Measurements from ENCODE around the gene CSNK2A1.
A peak's percentile ranks its signal among the peaks of the same experiment; 100 is the strongest.

The CSNK2A1 gene

DNA sequence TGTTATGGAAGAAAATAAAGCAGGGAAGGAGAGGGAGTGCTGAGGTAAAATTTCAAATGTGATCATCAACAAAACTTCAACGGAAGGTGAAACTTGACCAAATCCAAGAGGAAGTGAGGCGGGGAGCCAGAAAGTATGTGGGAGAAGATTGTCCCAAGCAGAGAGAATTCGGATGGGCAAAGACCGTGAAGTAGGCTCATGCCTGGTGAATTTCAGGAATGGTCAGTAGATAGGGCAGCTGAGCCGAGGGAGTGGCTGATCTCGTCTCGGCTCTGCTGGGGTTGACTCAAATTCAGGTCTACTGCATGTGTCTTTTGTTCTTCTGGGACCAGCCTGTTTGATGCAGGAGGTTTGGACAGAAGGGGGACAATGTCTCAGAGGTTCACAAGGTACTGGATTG lies 7.0 kb upstream of the CSNK2A1 start:
- no peak for TF ChIP-seq CTCF (IDR thresholded peaks at IDR 0.05; ENCODE audit: low read depth, low read length)

DNA sequence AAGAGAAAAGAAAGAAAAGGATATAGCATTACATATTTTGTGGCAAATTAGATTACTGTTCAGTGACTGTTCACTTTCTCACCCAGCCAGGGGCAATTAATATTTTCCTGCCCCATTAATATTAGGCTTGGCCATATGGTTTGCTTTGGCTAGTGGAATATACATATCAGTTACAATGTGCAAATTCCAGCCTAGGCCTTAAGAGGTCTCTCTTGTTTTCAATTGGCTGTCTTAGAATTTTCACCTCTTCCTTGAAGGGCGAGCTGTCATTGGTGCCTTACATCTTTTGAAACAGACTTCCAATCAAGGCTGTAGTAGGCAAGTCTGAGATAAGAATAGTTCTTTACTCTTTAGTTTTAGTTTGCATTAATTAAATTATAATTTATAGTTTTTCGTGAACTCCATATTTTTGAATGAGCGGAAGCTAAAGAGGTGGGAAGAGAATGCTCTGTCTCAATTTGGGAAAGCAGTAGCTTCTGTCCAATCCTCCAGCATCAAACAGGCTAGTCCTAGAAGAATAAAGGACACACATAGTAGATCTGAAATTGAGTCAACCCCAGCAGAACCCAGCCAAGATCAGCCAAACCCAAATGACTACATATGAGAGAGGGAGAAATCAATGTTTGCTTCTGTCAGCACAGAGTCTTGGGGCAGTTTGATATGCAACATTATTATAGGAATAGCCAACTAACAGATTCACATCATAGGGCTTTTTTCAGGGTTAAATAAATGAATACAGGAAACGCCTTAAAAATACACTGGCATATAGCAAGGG lies 6.3 kb upstream of the CSNK2A1 start:
- no peak for TF ChIP-seq CTCF (IDR thresholded peaks at IDR 0.05; ENCODE audit: low read depth, low read length)
- no peak overlapping the region for H3K4me3 ChIP-seq (ENCODE audit: low read depth, low read length)

More for the DNA sequence above, 7.0 kb upstream of the CSNK2A1 start:
- H3K4me3 ChIP-seq (ENCODE audit: low read depth, low read length) = no peak overlapping the region

DNA sequence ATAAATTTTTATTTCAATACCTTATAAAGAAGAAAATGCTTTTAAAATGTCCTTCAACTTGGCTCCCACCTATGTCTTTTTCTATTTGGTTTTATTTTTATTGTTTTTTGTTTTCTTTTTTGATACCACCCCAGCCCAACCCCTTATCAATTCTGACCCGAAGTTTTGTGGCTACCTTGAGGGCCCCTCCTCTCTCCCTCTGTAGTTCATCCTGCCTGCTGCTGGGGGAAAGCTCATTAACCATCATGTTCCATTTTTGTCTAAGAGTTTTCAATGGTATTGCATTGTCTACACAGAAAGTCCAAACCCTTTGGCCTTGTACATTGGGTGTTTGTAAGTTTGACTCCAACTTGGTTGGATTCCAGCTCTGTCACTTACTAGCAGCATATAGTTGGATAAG lies 5.3 kb upstream of the CSNK2A1 start:
- no peak for TF ChIP-seq CTCF (IDR thresholded peaks at IDR 0.05; ENCODE audit: low read depth, low read length)
- H3K4me3 ChIP-seq (ENCODE audit: low read depth, low read length) = no peak overlapping the region

DNA sequence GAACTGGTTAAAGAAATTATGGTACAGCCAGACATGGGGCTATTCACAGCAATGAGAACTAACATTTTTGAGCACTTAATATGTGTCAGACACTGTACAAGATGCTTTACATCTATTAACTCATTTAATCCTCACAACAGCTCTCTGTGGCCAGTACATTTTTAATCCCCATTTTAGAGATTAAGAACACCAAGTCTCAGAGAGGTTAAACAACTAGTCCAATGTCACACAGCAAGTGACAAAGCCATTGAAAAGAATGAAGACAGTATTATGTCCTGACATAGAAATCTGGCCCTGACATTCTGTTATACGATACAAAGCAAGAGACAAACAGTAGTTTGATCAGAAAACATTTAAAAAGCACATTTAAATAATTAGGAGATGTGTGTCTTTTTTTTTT lies 3.8 kb upstream of the CSNK2A1 start:
- no peak overlapping the region for H3K4me3 ChIP-seq (ENCODE audit: low read depth, low read length)
- no peak for TF ChIP-seq CTCF (IDR thresholded peaks at IDR 0.05; ENCODE audit: low read depth, low read length)

GRCh38 chr20:546353-546752 lies 2.8 kb upstream of the CSNK2A1 start:
- no peak for TF ChIP-seq CTCF (IDR thresholded peaks at IDR 0.05; ENCODE audit: low read depth, low read length)

GRCh38 chr20:544153-544725 lies 649 bp upstream of the CSNK2A1 start:
- H3K4me3 ChIP-seq (ENCODE audit: low read depth, low read length) = peak overlapping the region; percentile 98; the same call in 1 of the 2 replicates
- TF ChIP-seq CTCF (IDR thresholded peaks at IDR 0.05; ENCODE audit: low read depth, low read length) = no peak

More at GRCh38 chr20:546353-546752, 2.8 kb upstream of the CSNK2A1 start:
- H3K4me3 ChIP-seq (ENCODE audit: low read depth, low read length) = no peak overlapping the region

DNA sequence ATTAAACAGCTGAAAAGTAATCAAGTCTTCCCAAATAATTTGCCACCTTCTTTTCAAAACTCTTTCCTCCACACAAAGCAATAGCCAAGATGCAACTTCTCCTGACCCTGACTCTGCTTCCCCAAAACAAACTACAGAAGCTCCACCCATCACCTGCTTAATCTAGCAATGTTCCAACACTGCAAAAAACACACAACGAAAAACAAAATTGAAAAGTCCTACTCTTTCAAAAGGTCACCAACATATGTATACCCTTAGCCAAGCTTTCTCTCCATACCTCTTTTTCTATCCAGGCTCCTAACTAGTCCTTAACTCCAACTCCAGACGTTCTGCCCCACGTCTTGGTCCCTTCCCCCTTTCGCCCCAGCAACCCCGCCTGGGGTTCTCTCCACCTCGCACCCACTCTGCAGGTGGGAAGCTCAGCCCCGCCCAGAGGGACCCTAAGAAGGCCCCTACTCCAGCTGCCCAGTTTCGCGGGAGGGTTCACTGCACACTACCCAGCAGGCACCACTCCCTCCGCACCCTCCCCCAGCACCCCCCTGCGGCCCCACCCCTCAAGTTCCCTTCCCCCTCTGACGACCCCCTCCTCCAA lies 717 bp downstream of the CSNK2A1 start:
- no peak for TF ChIP-seq CTCF (IDR thresholded peaks at IDR 0.05; ENCODE audit: low read depth, low read length)
- peak overlapping the region; percentile 98 for H3K4me3 ChIP-seq (ENCODE audit: low read depth, low read length)

All from WI38 (cell line).